Tibial artery (tissue), 4 donors: ENCODE data around the gene CPO.

ENCODE experiments used
- DNase-seq, 2 donors: peaks; one replicate each; pipeline ENCODE4 v3.0.0-alpha.2; 2019
- H3K27ac ChIP-seq, 2 donors: fragments of 200-600 bp; sonication (generic) in 1 of 2; 1 replicate in 1 of 2; 2 replicates in 1 of 2; pipeline ENCODE4 v1.5.1; 2018 to 2019; ENCODE audit warnings: mild to moderate bottlenecking in 1 of 2
- H3K27me3 ChIP-seq, 2 donors: fragments of 200-600 bp; sonication (generic) in 1 of 2; one replicate each; pipeline versions ENCODE4 v1.5.1 to v1.6.0; 2016 to 2019
- H3K36me3 ChIP-seq, 3 donors: fragments of 200-600 bp; sonication (generic) in 2 of 3; one replicate each; pipeline ENCODE4 v1.5.1; 2016 to 2019; ENCODE audit warnings: mild to moderate bottlenecking in 2 of 3
- H3K4me1 ChIP-seq, 4 donors: fragments of 200-600 bp; sonication (generic) in 2 of 4; 1 replicate in 3 of 4; 2 replicates in 1 of 4; pipeline ENCODE4 v1.5.1; 2016 to 2019
- H3K4me3 ChIP-seq, 2 donors: fragments of 200-600 bp; sonication (generic) in 1 of 2; 1 replicate in 1 of 2; 2 replicates in 1 of 2; pipeline ENCODE4 v1.5.1; 2018 to 2019; ENCODE audit warnings: mild to moderate bottlenecking in 2 of 2
- H3K9me3 ChIP-seq, 3 donors: fragments of 200-600 bp; sonication (generic) in 1 of 3; one replicate each; pipeline ENCODE4 v1.5.1; 2016 to 2019
- intact Hi-C: fragments of 100-400 bp; cut with DNase I; formaldehyde crosslinking; loops from one replicate; pipeline ENCODE4 v1.15.0; 2023; ENCODE audit warnings: low total_unique reads
- TF ChIP-seq, protein P1 (sequence below), 2 experiments: fragments of 200-600 bp in 1 of 2; fragments of 450-650 bp in 1 of 2; IDR thresholded peaks; one replicate each; pipeline ENCODE4 v1.5.1; 2017 to 2019; ENCODE audit warnings: antibody characterized with exemption in 2 of 2, mild to moderate bottlenecking in 1 of 2, moderate library complexity in 1 of 2

The CPO gene

DNA sequence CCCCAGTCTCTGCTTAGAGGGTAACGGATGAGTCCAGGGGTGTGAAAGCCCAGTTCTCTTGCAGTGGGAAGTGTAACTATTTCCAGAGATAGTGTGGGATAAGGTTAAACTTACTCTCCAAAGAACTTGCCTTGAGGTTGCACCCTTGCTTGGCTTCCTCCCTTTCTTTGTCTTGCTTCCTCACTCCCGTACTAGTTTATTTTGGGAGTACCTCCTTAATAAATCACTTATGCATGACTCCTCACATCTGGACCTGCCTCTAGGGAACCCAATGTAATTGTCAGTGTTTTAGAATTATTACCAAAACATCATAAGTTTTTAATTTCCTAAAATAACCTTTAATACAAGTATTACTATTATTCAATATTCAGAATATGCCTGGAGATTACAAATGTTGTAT is 35.2 kb downstream of the CPO start:
- H3K36me3 ChIP-seq = no peaks in the 10 kb centered on the region
- H3K4me3 ChIP-seq = no peak overlapping the region
- H3K9me3 ChIP-seq = no peaks in the 10 kb centered on the region
- H3K4me1 ChIP-seq = no peaks in the 10 kb centered on the region
- TF ChIP-seq, protein P1, sequence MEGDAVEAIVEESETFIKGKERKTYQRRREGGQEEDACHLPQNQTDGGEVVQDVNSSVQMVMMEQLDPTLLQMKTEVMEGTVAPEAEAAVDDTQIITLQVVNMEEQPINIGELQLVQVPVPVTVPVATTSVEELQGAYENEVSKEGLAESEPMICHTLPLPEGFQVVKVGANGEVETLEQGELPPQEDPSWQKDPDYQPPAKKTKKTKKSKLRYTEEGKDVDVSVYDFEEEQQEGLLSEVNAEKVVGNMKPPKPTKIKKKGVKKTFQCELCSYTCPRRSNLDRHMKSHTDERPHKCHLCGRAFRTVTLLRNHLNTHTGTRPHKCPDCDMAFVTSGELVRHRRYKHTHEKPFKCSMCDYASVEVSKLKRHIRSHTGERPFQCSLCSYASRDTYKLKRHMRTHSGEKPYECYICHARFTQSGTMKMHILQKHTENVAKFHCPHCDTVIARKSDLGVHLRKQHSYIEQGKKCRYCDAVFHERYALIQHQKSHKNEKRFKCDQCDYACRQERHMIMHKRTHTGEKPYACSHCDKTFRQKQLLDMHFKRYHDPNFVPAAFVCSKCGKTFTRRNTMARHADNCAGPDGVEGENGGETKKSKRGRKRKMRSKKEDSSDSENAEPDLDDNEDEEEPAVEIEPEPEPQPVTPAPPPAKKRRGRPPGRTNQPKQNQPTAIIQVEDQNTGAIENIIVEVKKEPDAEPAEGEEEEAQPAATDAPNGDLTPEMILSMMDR (IDR thresholded peaks at IDR 0.05) = no peak
- no peaks in the 10 kb centered on the region for H3K27me3 ChIP-seq
- DNase-seq = no peak
- intact Hi-C loops = no loop called here
- H3K27ac ChIP-seq = no peak overlapping the region

DNA sequence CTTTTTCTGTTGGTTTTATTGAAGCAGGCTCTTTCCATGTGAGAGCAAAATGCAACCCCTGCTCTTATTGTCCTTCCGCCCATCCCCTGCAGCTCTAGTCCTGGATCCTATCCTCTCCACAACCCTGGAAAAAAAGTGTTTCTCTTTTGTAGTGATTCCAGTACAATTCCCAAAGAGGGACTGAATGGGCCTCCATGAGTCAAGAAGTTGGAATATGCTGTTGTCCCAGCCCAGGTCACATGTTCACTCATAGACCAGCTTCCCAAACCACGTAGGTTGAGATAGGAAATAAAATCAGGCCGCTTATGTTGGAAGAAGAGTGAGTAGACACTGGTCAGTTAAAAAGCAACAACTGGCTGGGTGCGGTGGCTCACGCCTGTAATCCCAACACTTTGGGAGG is 39.4 kb downstream of the CPO start:
- DNase-seq = no peak
- Histone ChIP-seq H3K9me3 (no peaks in the 10 kb centered on the region), H3K36me3 (no peaks in the 10 kb centered on the region), H3K4me3 (no peak overlapping the region), H3K27me3 (no peaks in the 10 kb centered on the region), H3K4me1 (peaks cover 0 to 10% (median 3%) of the 10 kb centered on the region in 4 donors), H3K27ac (no peak overlapping the region)
- TF ChIP-seq, protein P1 (IDR thresholded peaks at IDR 0.05) = no peak
- intact Hi-C loops = no loop called here

DNA sequence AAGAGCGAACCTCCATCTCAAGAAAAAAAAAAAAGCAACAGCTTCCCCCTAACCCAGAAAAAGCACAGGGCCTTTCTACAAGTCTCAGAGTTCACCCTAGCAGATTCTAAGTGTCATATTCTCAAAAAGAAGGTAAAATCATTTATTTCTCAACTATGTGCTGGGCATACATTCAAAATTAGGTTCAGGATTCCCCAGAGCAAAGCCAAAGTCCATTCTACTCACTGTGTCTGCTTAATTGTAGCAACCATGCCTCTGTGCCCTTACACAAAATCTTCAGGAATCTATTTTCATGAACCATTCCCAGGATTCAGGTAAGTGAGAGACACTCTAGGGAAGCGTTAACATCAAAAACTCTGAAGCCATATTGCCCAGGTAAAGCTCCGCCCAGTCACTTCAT is 40.0 kb downstream of the CPO start:
- no peak overlapping the region for H3K27ac ChIP-seq
- intact Hi-C loops = no loop called here
- no peaks in the 10 kb centered on the region for H3K36me3 ChIP-seq
- no peak overlapping the region for H3K4me3 ChIP-seq
- H3K4me1 ChIP-seq = peaks cover 0 to 10% (median 3%) of the 10 kb centered on the region in 4 donors
- DNase-seq = no peak
- no peaks in the 10 kb centered on the region for H3K27me3 ChIP-seq
- TF ChIP-seq, protein P1 (IDR thresholded peaks at IDR 0.05) = no peak
- no peaks in the 10 kb centered on the region for H3K9me3 ChIP-seq

DNA sequence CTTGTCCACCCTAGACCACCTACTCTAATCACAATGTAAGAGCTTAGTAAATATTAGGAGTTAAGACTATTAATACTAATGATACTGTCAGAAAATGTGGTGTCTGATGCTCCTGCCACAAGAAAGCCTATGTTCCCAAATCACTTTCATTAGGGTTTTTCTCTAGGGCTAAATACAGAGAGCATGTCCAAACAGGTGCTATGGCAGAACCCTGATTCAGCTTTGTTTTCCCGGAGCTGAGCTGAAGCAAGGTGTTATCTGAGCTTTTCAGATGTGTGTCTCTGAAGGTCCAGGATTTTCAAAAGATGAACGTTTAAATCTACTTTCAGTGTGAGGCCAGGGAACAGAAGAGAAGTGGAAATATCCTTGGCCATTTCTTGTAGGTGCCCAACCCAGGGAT is 40.6 kb downstream of the CPO start:
- Histone ChIP-seq H3K27ac (no peak overlapping the region), H3K4me3 (no peak overlapping the region), H3K36me3 (no peaks in the 10 kb centered on the region), H3K27me3 (no peaks in the 10 kb centered on the region), H3K4me1 (peaks cover 0 to 10% (median 3%) of the 10 kb centered on the region in 4 donors), H3K9me3 (no peaks in the 10 kb centered on the region)
- intact Hi-C loops = loop anchor here (10.0 kb wide), 1 partner anchor 175 kb away; no protein-coding TSS in a partner anchor
- DNase-seq = no peak
- TF ChIP-seq, protein P1 (IDR thresholded peaks at IDR 0.05) = no peak

DNA sequence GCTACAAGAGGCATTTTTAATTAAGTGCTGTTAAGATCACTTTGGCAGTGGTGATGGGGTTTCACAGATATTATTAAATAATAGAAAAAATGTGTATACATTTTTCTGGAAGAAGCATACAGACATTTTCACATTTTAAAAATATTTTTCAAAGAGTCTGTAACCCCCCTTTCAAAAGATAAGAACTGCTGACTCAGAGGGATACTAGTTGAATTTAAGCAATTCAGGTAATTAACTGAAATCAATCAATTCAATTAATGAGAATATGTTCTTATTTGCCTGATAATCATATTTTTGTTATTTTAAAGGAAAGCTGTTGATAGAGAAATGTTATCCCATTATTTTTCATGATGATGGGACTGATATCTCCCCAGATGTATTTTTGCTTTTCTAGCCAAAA is 41.1 kb downstream of the CPO start:
- Histone ChIP-seq H3K27ac (no peak overlapping the region), H3K4me3 (no peak overlapping the region), H3K36me3 (no peaks in the 10 kb centered on the region), H3K4me1 (peaks cover 0 to 10% (median 3%) of the 10 kb centered on the region in 4 donors), H3K27me3 (no peaks in the 10 kb centered on the region), H3K9me3 (no peaks in the 10 kb centered on the region)
- TF ChIP-seq, protein P1 (IDR thresholded peaks at IDR 0.05) = no peak
- DNase-seq = no peak
- intact Hi-C loops = loop anchor here (10.0 kb wide), 1 partner anchor 176 kb away; no protein-coding TSS in a partner anchor
